OCI-LY3 (cell line): ENCODE results near the gene PSME4.
"Not testable (repeated sequence)": the region's sequence is repeated elsewhere in the genome, so short reads cannot be mapped to it uniquely, and the experiment has no call there.

Experiments used
- H2AFZ ChIP-seq: fragments of 200-600, 300-600 bp; shearing (Covaris generic); 2 replicates; pipeline ENCODE4 v1.6.0; 2014; ENCODE audit warnings: antibody characterized with exemption, low read depth, low read length
- H3K27ac ChIP-seq: fragments of 200-600, 300-600 bp; sonication (generic); 2 replicates; pipeline ENCODE4 v1.5.1; 2014; ENCODE audit warnings: mild to moderate bottlenecking, low read length, moderate library complexity, mixed read lengths
- H3K27me3 ChIP-seq: fragments of 200-600, 300-600 bp; sonication (generic); 2 replicates; pipeline ENCODE4 v1.6.1; 2014; ENCODE audit warnings: low read depth, low read length, mixed read lengths
- H3K36me3 ChIP-seq: fragments of 200-600, 300-600 bp; sonication (generic); replicated peaks from 2 replicates; pipeline ENCODE3; 2014; ENCODE audit warnings: low read depth, low read length, mixed read lengths
- H3K4me1 ChIP-seq: fragments of 300-600, 200-600 bp; sonication (generic); 2 replicates; pipeline ENCODE4 v1.6.1; 2014; ENCODE audit warnings: low read length, mixed read lengths
- H3K4me2 ChIP-seq: fragments of 200-600, 300-600 bp; sonication (generic); 2 replicates; pipeline ENCODE4 v1.6.1; 2014; ENCODE audit warnings: low read length, mixed read lengths
- H3K4me3 ChIP-seq: fragments of 300-600, 200-600 bp; sonication (generic); 2 replicates; pipeline ENCODE4 v1.5.1; 2014; ENCODE audit warnings: antibody characterized with exemption, mild to moderate bottlenecking, low read length, moderate library complexity
- H3K79me2 ChIP-seq: fragments of 300-600, 200-600 bp; shearing (Covaris generic); 2 replicates; pipeline ENCODE4 v1.6.1; 2014; ENCODE audit warnings: mild to moderate bottlenecking, low read length, mixed read lengths
- H3K9ac ChIP-seq: fragments of 300-600, 200-600 bp; shearing (Covaris generic); 2 replicates; pipeline ENCODE4 v1.6.0; 2014; ENCODE audit warnings: mild to moderate bottlenecking, low read length, moderate library complexity
- H3K9me3 ChIP-seq: fragments of 200-600, 300-600 bp; shearing (Covaris generic); 2 replicates; pipeline ENCODE4 v1.6.1; 2014; ENCODE audit warnings: low read length, mixed read lengths; ENCODE audit not compliant: insufficient read depth
- H4K20me1 ChIP-seq: fragments of 200-600, 300-600 bp; sonication (generic); 2 replicates; pipeline ENCODE4 v1.6.1; 2016; ENCODE audit warnings: low read length, mixed read lengths; ENCODE audit not compliant: insufficient read depth
- EZH2phosphoT487 ChIP-seq: fragments of 200-600 bp; shearing (Covaris generic); IDR thresholded peaks from 2 replicates; pipeline ENCODE4 v1.6.1; 2018; ENCODE audit warnings: antibody characterized with exemption, mixed run types, low read depth
- TF ChIP-seq, protein P1 (sequence below): fragments of 200-600, 300-600 bp; sonication (generic); IDR thresholded peaks from 2 replicates; pipeline ENCODE4 v1.5.1; 2014; ENCODE audit warnings: antibody characterized with exemption, low read length, low read depth

PSME4 gene

DNA sequence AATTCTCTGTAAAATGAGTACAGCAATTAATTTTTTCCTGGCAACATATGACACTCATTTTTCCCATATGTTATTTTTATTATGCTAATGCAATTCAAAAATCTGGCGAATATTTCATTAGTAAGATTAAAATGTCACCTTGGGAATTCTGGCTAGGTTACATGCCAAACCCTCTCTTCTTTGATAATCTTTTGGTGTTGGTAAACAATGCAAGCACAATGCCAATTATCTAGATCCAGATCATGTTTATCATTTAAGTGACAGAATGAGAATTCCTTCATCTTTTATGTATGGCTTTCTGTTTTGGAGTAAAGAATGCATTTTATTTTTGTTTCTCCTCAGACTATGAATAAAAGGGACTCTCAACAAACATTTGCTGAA is 144.8 kb downstream of the PSME4 start:
- H3K9me3 ChIP-seq = no peaks in the 10 kb centered on the region
- H2AFZ ChIP-seq = no peak overlapping the region
- no peak overlapping the region for H3K9ac ChIP-seq
- H3K27me3 ChIP-seq = no peaks in the 10 kb centered on the region
- no peaks in the 10 kb centered on the region for H3K4me1 ChIP-seq
- TF ChIP-seq EZH2phosphoT487 = no peak
- TF ChIP-seq, protein P1, sequence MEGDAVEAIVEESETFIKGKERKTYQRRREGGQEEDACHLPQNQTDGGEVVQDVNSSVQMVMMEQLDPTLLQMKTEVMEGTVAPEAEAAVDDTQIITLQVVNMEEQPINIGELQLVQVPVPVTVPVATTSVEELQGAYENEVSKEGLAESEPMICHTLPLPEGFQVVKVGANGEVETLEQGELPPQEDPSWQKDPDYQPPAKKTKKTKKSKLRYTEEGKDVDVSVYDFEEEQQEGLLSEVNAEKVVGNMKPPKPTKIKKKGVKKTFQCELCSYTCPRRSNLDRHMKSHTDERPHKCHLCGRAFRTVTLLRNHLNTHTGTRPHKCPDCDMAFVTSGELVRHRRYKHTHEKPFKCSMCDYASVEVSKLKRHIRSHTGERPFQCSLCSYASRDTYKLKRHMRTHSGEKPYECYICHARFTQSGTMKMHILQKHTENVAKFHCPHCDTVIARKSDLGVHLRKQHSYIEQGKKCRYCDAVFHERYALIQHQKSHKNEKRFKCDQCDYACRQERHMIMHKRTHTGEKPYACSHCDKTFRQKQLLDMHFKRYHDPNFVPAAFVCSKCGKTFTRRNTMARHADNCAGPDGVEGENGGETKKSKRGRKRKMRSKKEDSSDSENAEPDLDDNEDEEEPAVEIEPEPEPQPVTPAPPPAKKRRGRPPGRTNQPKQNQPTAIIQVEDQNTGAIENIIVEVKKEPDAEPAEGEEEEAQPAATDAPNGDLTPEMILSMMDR = no peak
- no peak overlapping the region for H3K27ac ChIP-seq
- H3K36me3 ChIP-seq = no peaks in the 10 kb centered on the region
- H3K79me2 ChIP-seq = no peaks in the 10 kb centered on the region
- H3K4me2 ChIP-seq = no peak overlapping the region
- no peak overlapping the region for H3K4me3 ChIP-seq
- no peaks in the 10 kb centered on the region for H4K20me1 ChIP-seq

DNA sequence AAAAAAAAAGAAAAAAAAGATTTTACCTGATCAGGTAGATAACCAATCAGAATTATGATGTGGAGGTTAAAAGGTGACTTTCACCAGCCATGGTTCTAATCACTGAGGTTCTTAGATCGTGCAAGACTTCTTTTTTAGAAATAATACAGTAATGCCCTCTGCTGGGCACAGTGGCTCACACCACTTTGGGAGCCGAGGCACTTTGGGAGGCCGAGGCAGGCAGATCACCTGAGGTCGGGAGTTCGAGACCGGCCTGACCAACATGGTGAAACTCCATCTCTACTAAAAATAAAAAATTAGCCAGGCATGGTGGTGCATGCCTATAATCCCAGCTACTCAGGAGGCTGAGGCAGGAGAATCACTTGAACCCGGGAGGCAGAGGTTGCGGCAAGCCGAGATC is 147.2 kb downstream of the PSME4 start:
- TF ChIP-seq, protein P1 = peak; percentile 29
- H3K4me3 ChIP-seq, H3K27ac ChIP-seq, H4K20me1 ChIP-seq, H3K27me3 ChIP-seq, H3K4me1 ChIP-seq, H3K79me2 ChIP-seq, H3K9me3 ChIP-seq, H3K4me2 ChIP-seq, H3K9ac ChIP-seq, H3K36me3 ChIP-seq, H2AFZ ChIP-seq: not testable (repeated sequence)

DNA sequence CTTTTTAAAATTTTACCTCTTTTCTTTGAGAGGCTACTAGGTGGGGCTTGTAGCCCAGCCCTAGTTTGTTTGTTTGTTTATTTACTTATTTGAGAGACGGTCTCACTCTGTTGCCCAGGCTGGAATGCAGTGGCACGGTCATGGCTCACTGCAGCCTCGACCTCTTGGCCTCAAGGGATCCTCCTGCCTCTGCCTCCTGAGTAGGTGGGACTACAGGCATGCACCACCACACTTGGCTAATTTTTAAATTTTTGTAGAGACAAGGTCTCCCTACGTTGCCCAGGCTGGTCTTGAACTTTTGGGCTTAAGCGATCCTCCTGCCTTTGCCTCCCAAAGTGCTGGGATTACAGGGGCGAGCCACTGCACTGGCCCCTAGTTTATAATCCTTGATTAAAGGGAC is 149.0 kb downstream of the PSME4 start:
- Histone ChIP-seq H3K9me3 (no peaks in the 10 kb centered on the region), H3K4me1 (no peaks in the 10 kb centered on the region), H3K27ac (no peak overlapping the region), H3K27me3 (no peaks in the 10 kb centered on the region), H2AFZ (no peak overlapping the region), H3K79me2 (no peaks in the 10 kb centered on the region), H3K4me3 (no peak overlapping the region), H4K20me1 (no peaks in the 10 kb centered on the region), H3K9ac (no peak overlapping the region), H3K36me3 (peaks cover 6% of the 10 kb centered on the region), H3K4me2 (no peak overlapping the region)
- no peak for TF ChIP-seq EZH2phosphoT487
- TF ChIP-seq, protein P1 = no peak

DNA sequence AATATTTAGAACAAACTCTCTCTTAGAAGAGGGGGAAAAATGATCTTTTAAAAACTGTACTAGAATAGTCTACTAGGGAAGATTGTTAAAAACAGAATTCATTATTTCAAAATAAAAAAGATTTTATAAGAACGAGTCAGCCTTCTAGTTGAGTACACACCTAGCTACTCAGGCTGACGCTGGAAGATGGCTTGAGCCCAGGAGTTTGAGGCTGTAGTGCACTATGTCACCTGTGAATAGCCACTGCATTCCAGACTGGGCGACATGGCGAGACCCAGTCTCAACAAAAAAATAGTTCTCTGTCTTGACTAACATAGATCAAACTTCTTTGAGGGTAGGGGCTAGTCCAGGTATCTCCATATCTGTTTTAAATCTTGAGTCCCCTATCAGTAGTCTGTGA is 150.1 kb downstream of the PSME4 start:
- no peak overlapping the region for H3K4me2 ChIP-seq
- TF ChIP-seq EZH2phosphoT487 = no peak
- TF ChIP-seq, protein P1 = no peak
- H2AFZ ChIP-seq = no peak overlapping the region
- H3K9ac ChIP-seq = no peak overlapping the region
- peaks cover 9% of the 10 kb centered on the region for H3K36me3 ChIP-seq
- no peaks in the 10 kb centered on the region for H4K20me1 ChIP-seq
- no peaks in the 10 kb centered on the region for H3K27me3 ChIP-seq
- no peaks in the 10 kb centered on the region for H3K79me2 ChIP-seq
- no peak overlapping the region for H3K4me3 ChIP-seq
- H3K9me3 ChIP-seq = no peaks in the 10 kb centered on the region
- H3K4me1 ChIP-seq = no peaks in the 10 kb centered on the region
- no peak overlapping the region for H3K27ac ChIP-seq
